GM18517 (cell line): ENCODE results near the gene FOXO3.

Experiments used
- ATAC-seq: cut with Tn5 transposase; IDR thresholded peaks from one replicate; pipeline ENCODE4 v1.9.1; 2021; ENCODE audit warnings: mild to moderate bottlenecking, moderate library complexity; ENCODE audit not compliant: unreplicated experiment

The FOXO3 gene

DNA sequence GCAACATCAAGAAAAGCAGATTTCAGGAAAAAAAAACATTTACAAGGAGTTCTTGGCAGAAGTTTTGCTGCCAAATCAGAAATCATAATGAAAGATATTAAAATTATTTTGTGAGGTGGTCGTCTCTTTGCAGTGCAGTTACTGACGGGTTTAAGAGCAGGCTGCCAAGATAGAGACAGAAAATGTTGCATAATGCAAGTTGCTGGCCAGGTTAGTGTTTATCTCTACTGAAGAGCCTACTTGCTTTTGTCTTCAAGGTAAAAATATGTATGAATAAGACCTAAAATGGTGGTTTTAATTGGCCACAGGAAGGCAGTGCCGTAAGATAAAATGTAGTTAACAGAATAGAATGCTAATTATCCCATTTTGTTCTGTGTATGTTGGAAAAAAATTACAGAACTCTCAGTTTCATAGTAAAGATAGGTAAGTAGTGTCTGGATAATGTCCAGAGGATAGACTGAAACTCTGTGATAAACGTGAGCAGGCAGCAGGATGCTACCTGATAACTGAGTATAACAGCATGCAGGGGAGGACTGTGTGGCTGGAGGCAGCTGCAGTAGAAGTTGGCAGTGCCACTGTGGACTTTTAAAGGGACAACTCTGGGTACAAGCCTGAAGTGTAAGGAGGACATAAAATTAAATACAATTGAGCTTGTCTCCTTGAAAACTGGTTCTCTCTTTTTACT is 13.9 kb downstream of the FOXO3 start:
- ATAC-seq, result no peak

DNA sequence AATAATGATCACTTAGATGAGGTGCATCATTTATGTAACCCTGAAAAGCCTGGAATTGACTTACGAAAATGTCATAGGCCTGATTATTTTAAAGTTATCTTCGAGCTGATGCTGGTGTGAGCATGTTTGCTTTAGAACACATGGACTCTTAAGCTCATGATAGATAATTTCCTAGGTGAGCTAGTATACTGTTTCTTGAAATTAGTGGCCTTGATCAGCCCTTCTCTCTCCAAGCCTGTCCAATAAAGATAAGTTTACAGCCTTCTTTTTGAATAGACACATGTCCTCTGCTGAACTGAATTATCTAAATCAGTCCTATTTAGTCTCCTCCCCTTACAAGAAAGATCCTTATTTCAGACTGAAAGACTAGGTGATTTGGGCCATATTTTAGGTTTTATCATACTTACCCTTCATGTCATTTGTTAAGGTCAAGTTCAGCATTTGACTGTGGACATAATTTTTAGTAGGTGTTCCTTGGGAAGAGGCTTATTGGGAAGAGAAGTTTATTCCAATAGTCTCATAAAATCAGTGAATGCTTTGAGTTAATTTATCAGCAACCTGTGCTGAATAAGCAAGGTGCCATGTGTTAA is 15.3 kb downstream of the FOXO3 start:
- ATAC-seq, result no peak

DNA sequence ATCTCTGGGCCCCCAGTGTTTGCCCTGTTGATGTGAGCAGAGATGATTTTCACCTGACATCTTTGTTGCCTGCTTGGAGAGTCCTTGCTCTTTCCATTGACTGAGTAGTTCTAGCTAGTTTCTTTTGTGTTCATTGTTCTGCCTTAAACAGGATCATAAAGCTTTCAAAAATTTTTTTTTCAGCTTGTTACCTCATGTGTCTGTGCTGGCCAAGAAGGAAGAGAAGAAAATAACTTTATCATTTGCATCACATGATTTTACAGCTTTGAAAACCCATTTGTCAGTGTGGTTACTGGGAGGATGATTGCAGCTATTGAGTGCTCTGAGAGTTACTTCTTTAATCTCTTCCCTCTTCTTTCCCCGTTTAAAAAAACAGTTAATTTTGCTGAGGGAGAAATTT is 16.0 kb downstream of the FOXO3 start:
- ATAC-seq, result no peak

DNA sequence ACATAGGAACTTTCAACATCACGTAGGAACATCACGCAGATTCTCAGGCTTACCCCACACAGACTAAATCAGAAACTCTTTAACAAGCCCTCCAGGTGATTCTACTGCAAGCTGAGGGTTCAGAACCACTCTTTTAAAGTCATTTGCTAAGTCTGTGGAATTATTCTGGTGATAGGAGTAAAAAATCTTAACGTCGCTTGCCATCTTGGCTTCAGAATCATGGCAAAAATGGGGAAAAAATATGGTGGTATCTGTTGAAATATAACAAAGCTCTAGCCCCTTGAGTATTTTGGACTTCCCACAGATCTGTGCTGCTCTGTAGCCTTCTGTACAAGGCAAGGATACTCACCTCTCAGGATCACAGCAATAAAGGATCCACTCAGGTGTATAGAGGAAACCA is 17.4 kb downstream of the FOXO3 start:
- ATAC-seq, result no peak

GRCh38 chr6:108578595-108579327 is 18.0 kb downstream of the FOXO3 start:
- no peak for ATAC-seq

DNA sequence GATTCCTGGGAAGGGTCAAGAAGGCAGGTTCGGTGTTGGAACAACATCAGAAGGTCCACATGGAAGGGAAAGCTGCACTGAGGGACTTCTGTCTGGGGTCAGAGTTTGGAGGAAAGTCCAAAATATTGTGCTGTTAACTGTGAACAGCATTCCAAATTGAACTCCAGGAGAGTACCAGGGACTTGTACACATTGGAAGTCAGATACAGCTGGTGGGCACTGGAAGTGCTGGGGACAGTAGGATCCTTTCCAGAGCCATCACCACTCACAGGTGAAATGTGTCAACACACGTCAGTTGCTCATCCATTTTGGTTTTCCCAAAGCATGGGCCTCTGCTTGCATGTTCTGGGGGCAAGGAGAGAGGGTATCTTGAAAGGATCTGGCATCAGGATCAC is 18.6 kb downstream of the FOXO3 start:
- ATAC-seq, result no peak

DNA sequence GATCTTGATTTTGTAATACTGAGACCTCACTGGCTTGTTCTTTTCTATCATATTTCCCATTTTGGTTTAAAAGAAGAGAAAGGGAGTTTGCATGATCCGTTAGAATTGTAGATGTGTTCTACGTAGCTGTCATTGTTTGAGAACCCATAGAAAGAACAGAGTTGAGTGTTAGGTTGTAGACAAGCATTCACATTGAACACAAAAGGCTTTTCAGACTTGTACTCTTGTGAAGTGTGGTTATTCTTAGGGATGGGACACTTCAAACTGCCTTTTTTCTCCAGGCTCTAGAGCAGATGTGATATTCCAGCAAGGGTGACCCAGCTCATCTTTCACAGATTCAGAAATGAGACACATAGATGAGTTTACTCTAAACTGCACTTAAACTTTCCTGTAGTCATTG is 19.9 kb downstream of the FOXO3 start:
- ATAC-seq, result no peak

DNA sequence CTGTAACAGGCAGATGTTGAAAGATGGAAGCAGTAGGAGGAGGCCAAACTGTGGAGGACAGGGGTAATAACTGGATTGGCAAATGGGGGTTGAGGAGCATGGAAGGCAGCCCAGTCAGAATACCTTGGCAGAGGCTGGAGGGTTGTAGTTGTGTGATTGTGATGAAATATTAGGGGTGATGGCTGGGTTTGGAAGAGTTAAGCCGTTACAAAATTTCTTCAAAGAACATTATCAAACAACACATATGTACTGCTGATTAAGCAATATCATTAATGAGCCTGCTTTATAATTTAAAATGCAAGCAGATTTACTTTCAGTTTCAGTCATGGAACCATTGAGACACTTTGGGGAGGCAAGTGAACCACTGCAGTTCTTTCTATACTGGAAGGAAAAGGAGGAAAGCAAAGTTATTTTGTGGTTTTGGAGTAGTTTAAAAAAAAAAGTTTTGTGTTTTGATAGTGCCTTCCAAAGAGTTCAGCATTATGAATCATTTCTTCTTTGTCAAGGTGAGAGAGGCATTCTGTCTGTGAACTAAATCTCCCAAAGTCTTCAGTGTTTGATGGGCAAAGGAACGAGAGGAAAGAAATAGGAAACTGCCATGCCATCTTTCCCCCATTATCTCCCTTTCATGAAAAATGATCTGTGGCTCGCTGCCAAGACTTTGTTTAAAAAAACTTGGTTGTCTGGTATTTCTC is 20.7 kb downstream of the FOXO3 start:
- no peak for ATAC-seq

- no peak for ATAC-seq
Measured at GRCh38 chr6:108581932-108582475, 21.3 kb downstream of the FOXO3 start.

DNA sequence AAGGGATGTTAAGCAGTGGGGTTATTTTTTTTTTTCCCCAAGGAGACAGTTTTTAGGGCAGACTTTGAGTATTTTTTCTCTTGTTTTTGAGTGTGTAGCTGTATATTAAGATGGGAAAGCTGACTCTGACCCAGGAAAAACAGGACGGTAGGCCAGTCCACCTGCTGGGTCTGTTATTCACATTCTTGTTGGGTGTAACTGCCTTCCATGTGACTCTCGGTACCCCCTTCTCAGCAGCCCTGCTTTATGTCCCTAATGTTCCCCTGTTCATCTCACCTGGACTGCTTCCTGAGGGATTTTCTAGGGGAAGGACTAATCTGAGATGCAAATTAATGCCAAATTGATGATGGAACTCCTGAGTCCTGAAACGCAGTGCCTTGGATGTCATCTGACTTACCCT is 21.9 kb downstream of the FOXO3 start:
- ATAC-seq, result no peak

DNA sequence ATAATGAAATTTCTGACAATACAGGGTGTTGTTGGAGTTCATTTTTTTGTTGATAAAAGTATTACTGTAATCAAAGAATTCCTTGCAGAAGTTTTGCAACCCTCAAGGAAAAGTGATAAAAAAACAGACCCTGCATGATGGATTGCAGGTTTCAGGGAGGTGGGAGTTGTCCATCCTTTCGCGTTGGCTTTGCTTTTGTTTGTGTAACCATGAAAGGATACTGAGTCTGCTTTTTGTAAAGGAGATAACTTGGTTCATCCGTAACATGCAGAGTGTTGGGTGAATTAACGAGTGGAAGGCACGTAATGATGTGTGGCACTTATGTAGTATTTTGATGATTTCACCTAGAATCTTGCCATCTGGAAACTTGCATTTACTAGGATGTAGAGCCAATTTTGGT is 23.6 kb downstream of the FOXO3 start:
- ATAC-seq, result no peak

- ATAC-seq, result no peak
Measured at GRCh38 chr6:108585359-108585758, 24.6 kb downstream of the FOXO3 start.

DNA sequence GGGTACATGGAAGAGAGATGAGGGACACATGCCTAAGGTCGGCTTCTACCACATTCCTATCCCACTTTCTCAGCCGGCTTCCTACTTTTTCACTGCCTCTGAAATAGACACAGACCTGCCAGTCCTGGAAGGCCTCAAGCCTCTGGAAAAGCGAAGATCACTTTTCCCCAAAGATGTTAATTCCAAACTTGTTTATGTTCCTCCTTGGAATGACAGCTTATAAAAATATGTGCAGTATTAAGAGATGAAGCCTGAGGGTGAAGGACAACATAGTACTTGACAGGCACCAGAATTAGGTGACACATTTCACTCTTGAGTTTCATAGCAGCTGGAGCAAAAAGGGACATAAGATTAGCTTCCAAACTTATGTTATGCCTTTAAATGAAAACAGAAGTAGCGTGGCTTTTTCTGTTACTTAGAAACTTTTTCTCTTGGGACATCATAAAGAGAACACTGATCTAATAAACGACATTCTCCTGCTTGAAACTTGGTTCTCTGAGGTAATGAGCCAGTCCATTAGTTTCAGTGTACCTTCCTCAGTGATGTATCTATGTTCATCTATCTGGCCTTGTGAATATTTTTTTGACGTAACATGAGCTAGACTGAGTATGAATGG is 25.3 kb downstream of the FOXO3 start:
- ATAC-seq, result no peak

DNA sequence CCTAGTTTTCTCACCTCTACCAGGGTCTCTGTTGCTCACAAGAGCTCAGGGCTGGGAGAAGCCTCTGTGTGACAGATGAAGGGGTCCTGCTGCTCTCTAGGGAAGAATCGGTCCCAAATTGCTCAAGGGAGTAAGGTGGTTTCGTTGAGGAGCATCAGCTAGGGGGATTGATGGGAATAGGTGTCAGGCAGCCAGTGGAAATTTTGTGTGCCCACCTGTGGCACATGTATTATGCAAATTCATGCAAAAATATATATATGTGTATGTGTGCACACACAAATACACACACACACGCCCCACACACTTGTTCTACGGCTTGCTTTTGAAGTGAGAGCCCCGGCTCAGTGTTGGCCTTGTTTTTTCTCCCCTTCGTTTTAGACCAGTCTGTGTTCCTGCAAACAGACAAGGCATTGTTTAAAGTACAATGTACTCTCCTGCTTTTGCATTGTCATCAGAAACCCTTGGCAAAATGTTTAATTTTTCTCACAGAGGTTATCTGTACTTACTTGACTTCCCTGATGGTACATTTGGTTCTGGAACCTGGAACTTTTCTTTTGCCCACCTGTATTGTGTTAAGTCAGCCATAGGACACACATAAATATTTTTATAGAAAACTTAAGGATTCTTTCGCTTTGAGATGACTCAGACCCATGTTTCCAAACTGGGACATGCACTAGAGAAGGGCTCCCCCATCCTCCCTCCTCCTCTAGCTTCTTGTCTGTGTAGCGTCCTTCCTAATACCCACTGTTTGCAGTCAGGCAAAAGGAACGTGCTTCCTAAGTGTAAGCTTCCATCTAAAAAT is 26.7 kb downstream of the FOXO3 start:
- ATAC-seq, result no peak

DNA sequence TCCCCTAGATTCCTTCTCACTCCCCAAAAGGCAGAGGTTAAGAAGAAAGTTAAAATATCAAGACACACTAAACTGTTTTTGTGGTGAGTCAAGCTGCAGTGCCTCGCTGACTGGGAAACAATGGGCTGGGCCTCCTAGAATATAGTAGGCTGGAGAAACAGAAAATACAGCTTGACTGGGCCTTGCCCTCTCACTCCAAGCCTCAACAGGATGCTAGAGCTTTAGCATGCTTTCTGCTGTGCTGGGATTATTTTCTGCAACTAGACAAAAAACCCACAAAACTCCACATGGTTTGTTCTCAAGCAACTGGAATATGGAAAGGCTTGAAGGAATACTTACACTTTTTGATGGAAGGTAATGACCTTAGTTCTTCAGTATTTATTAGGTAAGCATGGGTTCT is 27.9 kb downstream of the FOXO3 start:
- ATAC-seq, result no peak

DNA sequence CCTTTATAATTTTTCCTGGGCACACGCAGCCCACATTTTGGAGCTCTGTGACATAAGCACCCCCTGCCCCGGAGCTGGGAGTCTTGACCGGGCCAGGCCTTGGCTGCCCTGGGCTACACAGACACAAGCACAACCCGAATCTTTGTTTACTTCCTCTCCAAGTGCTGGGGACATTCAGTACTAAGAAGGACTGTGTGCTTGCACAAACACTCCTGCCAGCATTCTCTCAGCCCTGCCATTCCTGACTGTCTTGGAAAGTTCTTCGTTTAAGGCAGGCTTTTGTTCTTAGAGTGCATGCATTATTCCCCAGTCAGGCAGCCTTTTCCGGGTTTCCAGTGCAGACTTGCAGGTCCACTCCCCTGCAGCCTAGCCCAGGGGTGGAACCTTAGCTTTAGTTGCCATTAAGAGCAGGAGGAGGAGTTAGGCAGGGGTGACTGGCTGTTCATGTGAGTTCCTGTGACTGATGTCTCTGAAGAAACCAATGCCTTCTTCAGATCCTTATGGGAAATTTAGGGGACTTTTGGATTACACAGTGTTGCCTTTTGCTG is 28.6 kb downstream of the FOXO3 start:
- no peak for ATAC-seq

- ATAC-seq, result no peak
Measured at GRCh38 chr6:108591040-108591816, 30.5 kb downstream of the FOXO3 start.

DNA sequence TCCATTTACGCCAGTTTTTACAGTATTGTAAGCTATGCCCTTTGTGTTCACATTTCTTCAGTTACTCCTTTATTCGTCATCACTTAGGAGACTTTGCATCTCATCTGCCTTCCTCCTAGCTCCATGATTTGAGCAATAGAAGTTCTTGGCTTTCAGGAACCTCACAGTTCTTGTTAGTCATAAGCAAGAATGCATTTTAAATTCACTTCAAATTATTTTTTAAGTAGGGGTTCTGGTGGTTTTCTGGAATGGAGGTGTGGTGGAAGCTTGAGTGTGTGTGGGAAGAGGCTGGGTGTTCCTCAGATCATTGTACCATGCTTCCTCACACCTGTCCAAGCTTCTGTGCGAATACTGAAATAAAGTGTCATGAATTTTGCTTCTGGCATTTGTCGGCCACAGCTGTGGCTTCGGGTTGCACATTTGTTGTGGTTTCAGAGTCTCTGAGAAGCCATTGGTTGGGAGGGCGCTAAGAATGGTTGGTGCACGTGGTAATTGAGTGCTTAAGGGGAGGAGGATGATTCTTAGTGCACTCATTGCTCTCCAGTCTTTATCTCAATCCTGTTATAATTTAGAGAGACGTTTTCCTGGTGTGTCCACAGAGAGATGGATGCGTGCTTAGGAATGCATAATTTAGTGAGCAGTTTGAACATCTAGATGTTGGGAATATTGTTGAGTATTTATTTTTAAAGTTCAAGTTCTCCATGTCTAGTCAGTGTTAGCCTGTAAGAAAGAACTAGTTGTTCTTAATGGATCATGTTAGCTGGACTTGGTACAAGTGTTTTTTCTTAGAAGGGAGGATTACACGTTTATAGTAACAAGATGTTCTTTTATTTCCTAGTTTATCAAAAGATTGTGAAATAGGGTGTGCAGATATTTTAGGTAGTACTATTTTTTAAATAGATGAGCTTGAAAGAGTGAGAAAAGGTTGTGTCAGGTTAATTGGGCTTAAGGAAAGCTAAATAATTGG is 31.9 kb downstream of the FOXO3 start:
- ATAC-seq, result peak; percentile 75
